ENCODE results near the gene ZNF683.
A peak's percentile ranks its signal among the peaks of the same experiment; 100 is the strongest.

Gene ZNF683

DNA sequence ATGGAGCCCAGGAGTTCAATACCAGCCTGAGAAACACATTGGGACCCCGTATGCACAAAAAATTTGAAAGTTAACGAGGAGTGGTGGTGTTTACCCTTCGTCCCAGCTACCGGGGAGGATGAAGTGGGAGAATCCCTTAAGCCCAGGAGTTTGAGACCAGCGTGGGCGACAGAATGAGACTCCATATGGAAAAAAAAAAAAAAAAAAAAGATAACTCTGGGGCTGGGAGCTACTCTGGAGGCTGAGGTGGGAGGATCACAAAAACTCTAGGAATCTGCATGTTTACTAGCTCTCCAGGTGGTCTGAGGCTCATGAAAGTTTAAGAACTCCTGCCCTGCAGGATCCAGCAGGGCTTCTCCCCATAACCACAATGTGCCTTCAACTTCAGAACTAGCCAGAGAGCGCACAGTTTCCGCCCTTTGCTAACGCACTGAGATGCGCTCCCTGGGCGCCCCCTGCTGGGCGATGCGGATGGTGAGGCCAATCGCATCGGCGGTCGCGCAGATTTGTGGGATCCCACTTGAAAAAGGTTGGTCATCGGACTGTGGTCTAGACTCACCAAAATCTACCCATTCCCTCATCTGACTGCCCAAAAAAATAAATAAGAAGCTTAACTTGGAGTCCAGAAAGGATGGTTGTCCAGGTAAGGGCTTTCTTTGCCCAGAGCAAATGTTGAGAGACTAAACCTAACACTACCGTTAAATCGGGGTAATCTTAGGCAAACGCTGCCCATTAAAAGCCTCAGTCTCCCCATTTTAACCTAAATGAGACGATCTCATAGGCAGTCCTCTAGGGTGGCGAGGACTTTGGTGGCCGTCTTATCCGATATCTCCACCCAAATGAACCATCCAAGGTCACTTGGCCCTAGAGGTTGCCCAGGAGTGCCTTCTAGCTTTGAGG, 8.8 kb downstream of the ZNF683 start:
- TF ChIP-seq CTCF (IDR thresholded peaks at IDR 0.05; ENCODE audit: low read depth, low read length), result peak; percentile 89
- no peak overlapping the region for H3K4me3 ChIP-seq (ENCODE audit: low read depth, low read length)

DNA sequence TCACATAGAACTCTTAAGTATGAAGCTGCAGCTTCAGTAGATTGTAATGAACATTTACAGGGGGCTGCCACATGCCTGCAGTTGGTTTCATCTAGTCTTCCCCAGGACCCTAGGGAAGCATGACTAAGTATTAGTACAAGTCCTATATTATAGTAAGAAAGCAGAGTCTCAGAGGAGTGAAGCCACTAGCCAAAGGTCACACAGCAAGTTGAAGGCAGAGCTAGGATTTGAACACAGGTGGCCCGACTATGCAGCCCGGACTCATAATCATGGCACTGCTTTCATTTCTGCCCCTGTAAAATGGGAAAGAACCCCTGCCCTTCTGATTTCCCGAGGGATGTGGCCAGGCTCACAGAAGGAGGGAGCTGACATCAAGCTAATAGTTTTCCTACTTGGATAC, 10.2 kb downstream of the ZNF683 start:
- no peak for TF ChIP-seq CTCF (IDR thresholded peaks at IDR 0.05; ENCODE audit: low read depth, low read length)
- no peak overlapping the region for H3K4me3 ChIP-seq (ENCODE audit: low read depth, low read length)

- TF ChIP-seq CTCF (IDR thresholded peaks at IDR 0.05; ENCODE audit: low read depth, low read length), result no peak
- H3K4me3 ChIP-seq (ENCODE audit: low read depth, low read length), result no peak overlapping the region
Measured at GRCh38 chr1:26361605-26362122, 10.9 kb downstream of the ZNF683 start.

DNA sequence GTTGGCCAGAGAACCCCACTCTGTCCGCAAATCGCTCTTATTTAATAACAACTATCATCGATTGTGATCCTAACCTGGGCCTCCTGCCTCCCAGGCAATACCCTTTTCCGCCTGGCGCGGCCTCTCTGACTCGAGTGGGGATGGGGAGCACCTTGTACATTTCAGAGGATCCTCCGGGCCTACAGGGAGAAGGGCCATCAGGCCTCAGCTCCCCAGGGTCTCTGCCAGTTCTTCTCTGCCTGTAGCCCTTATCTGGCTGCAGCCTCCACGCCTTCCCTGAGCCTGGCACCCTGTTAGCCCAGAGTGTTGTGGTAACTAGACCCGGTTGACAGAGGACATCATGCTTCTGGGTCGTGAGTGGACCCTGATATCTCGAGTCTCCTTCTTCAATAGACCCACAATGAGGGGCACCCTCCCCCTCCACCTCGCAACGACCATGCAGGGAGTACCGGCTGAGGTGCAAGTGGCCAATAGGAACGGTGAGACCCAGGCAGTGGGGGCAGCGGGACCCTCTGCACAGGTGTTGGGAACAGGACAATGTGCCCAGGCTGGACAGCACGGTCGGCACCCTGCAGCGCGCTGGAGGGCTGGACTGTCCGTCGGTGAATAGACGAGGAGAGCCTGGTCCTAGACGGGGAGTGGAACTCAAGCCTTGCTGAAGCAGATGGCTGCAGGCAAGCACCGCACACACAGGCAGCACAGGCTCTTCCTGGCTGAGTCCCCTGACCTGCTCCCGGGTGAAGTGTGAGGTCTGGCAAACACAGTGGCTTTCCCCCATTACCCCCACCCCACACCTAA, 11.5 kb downstream of the ZNF683 start:
- TF ChIP-seq CTCF (IDR thresholded peaks at IDR 0.05; ENCODE audit: low read depth, low read length), result no peak
- no peak overlapping the region; the same call in 1 of the 2 replicates for H3K4me3 ChIP-seq (ENCODE audit: low read depth, low read length)

- TF ChIP-seq CTCF (IDR thresholded peaks at IDR 0.05; ENCODE audit: low read depth, low read length), result no peak
- peak overlapping the region; percentile 26 for H3K4me3 ChIP-seq (ENCODE audit: low read depth, low read length)
Measured at GRCh38 chr1:26359981-26360806, 12.4 kb downstream of the ZNF683 start.

GRCh38 chr1:26358411-26359384, 13.9 kb downstream of the ZNF683 start:
- no peak overlapping the region for H3K4me3 ChIP-seq (ENCODE audit: low read depth, low read length)
- no peak for TF ChIP-seq CTCF (IDR thresholded peaks at IDR 0.05; ENCODE audit: low read depth, low read length)
